ENCODE measurements around the gene POTEE.
"Not testable (repeated sequence)": the region's sequence is repeated elsewhere in the genome, so short reads cannot be mapped to it uniquely, and the experiment has no call there.

POTEE gene

GRCh38 chr2:131209030-131209772 is at the start of gene POTEE:
TSS of gene POTEE (plus strand) at chr2:131209536. CDS start at chr2:131218403, 8,867 bp downstream.
- not testable (repeated sequence) for DNase-seq

GRCh38 chr2:131165562-131165961 is 43.8 kb upstream of the POTEE start:
- DNase-seq = not testable (repeated sequence)

GRCh38 chr2:131168538-131168937 is 40.8 kb upstream of the POTEE start:
- DNase-seq = no peak

- not testable (repeated sequence) for DNase-seq
These were observed 31.3 kb upstream of the POTEE start for GRCh38 chr2:131178050-131178449.

- DNase-seq = not testable (repeated sequence)
These were observed 30.5 kb upstream of the POTEE start for GRCh38 chr2:131178721-131179418.

- not testable (repeated sequence) for DNase-seq
These were observed 27.9 kb upstream of the POTEE start for GRCh38 chr2:131181451-131181850.

GRCh38 chr2:131193421-131193820 is 15.9 kb upstream of the POTEE start:
- not testable (repeated sequence) for DNase-seq

- DNase-seq = not testable (repeated sequence)
These were observed 13.2 kb upstream of the POTEE start for GRCh38 chr2:131196186-131196585.

- no peak for DNase-seq
These were observed 8.2 kb upstream of the POTEE start for GRCh38 chr2:131201098-131201497.

GRCh38 chr2:131207839-131208238 is 1.5 kb upstream of the POTEE start:
- DNase-seq = not testable (repeated sequence)

GRCh38 chr2:131209773-131210104 is 403 bp downstream of the POTEE start:
- not testable (repeated sequence) for DNase-seq

GRCh38 chr2:131210434-131211211 is 1.3 kb downstream of the POTEE start:
- not testable (repeated sequence) for DNase-seq

- DNase-seq = not testable (repeated sequence)
These were observed 8.1 kb downstream of the POTEE start for GRCh38 chr2:131217238-131217986.

- DNase-seq = not testable (repeated sequence)
These were observed 26.5 kb downstream of the POTEE start for GRCh38 chr2:131235543-131236449.

Measured in activated effector memory CD4-positive, alpha-beta T cell treated with anti-CD3 and anti-CD28 coated beads, Interleukin-2, amount 50 U/mL, for 16 hours (primary cell).